GM18870 (cell line): ENCODE measurements around the gene TMEM176B.
"Not testable (repeated sequence)": the region's sequence is repeated elsewhere in the genome, so short reads cannot be mapped to it uniquely, and the experiment has no call there.

Experiments used
- ATAC-seq: cut with Tn5 transposase; IDR thresholded peaks from one replicate; pipeline ENCODE4 v1.9.1; 2021; ENCODE audit warnings: moderate library complexity; ENCODE audit not compliant: unreplicated experiment

TMEM176B gene

DNA sequence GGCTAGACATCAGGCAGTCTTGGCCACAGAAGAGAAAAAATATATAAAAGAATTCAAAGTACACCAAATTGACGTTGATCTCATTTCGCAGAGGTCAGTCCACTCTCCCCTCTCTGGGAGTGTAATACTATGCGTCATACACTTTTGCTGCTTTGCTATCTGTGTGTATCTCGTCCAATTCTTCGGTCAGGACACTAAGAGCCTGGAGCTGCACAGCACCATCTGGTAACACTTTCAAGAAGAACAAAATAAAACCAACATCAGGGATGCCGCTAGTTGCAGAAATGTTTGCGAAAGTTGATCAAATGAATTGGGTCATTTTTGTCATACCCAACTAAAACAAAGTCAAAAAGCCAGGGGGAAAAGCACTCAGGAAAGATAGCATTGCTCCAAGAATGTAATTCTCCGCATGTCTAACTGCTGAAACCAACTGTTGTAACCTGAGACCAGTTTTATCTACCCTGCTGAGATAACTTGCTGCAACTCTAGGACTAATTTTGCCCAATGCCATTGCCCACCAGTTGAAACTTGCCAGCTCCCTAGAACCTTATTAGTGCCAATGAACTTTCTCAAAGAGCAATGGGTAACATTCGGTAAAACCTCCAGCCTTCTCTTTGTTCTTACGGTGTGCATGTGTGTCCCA is 23.4 kb upstream of the TMEM176B start:
- no peak for ATAC-seq

DNA sequence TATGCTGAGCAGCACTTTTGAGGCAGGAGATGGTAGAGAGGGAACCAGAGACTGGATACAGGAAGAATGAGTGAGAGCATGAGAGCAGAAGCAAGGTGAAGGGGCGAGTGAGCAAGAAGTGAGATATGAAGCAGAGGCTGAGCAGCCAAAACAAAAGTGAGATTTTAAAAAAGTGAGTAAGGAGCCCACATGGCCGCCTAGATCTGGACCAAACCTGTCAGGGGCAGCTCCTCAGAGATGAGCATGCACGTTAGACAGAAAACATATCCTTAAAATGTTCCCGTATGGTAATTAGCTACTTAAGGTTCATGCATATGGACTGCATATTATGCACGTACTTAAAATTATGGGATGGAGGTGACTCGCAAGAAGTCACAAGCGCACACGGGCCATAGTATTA is 22.9 kb upstream of the TMEM176B start:
- ATAC-seq = no peak

DNA sequence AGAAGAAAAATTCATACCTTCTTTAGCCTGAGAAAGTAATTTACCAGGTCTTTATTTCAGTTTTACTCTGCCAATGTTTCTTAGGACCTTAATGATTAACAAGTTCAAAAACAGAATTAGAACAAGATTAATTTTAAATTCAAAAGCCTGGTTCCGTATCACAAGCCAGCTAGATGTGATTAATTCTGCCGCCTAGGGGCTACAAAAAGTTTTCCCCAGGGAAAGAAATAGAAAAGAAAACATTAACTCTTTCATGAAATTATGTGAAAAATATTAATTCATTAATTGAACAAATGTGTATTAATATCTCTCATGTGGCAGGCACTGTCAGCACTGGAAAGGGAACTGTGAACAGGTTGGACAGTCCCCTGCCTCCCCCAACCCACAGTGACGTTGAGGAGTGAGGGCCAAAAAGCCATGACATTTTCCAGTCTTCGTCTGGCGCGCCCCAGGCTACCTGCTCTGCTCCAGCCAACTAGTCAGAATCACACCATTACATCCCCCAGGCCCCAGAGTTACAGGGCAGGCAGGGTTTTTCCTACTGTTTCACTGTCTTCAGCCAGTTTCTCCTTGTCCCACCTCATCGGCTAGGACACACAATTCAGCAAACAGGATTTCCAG is 20.5 kb upstream of the TMEM176B start:
- no peak for ATAC-seq

DNA sequence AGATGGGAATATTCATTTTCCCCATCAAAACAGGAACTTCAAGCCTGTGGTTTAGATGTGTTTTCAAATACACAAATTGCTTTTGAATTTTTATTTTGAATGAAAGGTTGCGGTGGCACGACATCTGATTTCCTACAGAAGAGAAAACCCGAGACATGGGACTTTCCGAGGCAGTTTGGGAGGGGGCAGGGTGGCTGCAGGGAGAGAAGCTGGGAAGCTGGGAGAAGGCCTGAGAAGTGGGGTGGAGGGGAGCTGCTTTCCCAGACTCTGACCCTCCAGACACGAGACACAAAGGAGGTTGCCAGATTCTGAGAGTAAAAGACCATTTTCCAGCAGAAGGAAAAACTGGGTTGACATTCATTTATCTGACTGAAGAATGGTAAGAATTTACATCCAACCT is 20.0 kb upstream of the TMEM176B start:
- no peak for ATAC-seq

DNA sequence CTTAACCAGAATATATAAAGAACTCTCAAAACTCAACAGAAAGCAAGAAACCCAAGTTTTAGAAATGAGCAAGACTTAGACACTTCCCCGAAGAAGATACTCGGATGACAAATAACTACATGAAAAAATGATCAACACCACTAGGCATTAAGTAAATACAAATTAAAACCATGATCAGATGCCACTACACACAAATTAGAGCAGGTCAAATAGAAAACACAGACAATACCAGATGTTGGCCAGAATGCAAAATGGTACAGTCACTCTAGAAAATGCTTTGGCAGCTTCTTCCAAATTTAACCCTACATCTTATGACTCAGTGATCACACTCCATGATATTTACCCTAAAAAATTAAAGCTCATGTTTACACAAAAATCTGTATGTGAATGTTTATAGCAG is 18.8 kb upstream of the TMEM176B start:
- ATAC-seq = no peak

DNA sequence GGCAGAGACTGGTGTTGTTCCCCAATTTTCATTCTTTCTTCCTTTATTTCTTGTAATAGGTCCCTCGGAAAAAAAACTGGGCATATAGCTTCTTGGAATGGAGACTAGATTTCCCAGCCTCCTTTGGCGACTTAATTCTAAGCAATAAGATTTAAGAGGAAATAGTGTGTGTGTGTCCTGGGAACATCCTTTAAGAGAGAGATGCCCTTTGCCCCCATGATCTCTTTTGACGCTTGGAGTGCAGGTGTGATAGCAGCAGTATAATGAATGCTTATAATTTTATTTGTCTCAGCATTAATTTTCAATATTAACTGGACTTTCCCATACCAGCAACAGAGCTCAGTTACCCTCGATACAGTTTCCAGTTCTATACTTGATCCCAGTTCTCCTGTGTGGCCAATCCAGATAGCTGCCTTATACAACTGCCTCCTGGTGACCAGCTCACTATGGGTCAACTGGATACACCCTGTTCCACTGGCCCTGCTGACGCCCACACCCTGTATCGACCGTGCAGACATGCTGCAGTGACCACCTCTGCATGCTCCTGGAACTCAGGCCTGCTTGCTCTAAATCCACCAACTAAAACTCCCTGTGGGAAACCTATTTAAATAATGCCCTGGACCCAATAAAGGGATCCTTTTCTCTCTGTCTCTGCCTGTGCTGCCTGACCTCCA is 14.3 kb upstream of the TMEM176B start:
- no peak for ATAC-seq

DNA sequence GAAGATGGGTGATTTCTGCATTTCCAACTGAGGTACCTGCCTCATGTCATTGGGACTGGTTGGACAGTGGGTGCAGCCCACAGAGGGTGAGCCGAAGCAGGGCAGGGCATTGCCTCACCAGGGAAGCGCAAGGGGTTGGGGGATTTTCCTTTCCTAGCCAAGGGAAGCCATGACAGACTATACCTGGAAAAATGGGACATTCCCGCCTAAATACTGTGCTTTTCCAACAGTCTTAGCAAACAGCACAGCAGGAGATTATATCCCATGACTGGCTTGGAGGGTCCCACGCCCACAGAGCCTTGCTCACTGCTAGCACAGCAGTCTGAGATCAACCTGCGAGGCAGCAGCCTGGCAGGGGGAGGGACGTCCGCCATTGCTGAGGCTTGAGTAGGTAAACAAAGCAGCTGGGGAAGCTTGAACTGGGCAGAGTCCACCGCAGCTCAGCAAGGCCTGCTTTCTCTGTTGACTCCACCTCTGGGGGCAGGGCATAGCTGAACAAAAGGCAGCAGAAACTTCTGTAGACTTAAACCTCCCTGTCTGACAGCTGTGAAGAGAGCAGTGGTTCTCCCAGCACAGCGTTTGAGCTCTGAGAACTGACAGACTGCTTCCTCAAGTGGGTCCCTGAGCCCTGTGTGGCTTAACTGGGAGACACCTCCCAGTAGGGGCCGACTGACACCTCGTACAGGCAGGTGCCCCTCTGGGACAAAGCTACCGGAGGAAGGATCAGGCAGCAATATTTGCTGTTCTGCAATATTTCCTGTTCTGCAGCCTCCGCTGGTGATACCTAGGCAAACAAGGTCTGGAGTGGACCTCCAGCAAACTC is 7.7 kb upstream of the TMEM176B start:
- ATAC-seq = not testable (repeated sequence)

DNA sequence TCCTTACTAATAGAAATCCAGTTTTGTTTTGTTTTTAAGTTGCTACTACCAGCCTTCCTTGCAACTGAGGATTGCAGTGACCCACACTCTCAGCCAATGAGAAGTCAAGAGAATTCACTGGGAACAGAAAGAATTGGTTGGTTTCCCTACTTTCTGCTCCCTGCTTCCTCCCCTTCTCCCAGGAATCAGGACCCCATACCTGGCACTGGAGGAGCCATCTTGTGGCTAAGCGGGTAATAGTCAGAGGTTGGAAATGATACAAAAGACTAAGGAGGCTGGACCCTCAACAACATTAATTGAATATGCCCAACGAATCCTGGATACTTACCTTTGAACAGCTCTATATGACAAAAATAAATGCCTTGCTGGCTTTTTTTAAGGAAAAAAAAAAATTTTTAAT is 6.7 kb upstream of the TMEM176B start:
- no peak for ATAC-seq

DNA sequence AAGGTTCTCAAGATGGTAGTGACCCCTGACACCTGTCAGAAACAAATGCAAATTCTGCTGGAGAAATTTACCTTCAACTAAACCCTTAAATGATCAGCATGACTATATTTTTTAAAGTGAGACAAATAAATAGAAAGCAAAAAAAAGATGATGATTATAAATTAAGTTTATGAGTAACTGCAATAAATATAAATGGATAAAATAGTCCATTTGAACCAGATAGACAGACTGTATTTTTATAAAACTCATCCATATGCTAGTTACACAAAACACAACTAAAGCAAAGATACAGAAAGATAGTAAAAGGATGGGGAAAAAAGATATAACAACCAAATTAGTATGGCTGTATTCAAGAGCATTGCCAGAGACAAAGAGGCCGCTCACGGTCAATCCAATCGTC is 6.3 kb upstream of the TMEM176B start:
- no peak for ATAC-seq

DNA sequence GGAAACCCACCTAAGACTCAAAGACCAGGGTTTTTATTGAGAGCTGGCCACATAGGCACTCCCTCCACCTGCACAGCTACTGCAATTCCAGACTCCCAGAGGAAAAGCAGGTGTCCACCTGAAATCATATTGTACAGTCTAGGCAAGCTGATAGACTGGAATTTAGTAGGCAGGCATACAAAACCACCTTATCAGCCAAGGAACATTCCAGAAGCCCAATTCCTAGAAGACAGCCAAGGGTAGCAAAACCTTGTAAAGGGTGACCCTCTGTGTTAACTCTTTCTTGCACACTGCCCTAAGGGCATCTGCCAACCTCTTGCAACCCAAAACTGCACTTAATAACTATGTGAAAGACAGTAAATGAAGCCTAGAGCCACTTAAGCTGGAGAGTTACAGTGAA is 5.7 kb upstream of the TMEM176B start:
- ATAC-seq = no peak

DNA sequence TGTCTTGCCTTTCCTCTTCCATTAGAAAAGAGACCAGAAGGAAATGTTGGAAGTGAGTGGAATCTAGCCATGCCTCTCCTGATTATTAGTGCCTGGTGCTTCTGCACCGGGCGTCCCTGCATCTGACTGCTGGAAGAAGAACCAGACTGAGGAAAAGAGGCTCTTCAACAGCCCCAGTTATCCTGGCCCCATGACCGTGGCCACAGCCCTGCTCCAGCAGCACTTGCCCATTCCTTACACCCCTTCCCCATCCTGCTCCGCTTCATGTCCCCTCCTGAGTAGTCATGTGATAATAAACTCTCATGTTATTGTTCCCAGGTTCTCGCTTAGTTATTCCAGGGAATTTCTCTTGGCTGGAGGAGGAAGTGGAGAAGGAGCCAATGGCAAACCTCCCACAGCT is 4.6 kb upstream of the TMEM176B start:
- ATAC-seq = no peak

DNA sequence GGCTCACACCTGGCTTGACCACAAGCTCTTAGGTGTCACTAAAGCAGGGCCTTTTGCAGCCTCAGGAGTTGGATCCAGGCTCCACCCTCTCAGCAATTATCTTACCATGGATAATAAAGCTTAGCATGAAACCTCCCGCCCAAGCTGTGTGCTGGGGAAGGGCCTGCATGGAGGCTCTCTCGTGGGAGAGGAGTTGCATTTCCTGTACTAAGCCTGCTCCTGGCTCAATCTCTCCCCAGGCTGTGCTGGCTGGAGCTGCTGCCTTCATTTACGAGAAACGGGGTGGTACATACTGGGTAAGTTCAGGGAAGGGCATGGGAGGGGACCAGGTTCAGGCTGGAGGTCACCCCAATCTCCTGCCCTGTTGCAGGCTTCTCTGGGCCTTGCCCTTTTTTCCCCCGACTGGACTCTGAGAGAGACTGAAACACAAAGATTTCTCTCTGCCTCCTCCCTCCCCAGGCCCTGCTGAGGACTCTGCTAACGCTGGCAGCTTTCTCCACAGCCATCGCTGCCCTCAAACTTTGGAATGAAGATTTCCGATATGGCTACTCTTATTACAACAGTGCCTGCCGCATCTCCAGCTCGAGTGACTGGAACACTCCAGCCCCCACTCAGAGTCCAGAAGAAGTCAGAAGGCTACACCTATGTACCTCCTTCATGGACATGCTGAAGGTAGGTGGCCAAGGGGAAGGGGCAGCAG is 3.1 kb upstream of the TMEM176B start:
- ATAC-seq = no peak

DNA sequence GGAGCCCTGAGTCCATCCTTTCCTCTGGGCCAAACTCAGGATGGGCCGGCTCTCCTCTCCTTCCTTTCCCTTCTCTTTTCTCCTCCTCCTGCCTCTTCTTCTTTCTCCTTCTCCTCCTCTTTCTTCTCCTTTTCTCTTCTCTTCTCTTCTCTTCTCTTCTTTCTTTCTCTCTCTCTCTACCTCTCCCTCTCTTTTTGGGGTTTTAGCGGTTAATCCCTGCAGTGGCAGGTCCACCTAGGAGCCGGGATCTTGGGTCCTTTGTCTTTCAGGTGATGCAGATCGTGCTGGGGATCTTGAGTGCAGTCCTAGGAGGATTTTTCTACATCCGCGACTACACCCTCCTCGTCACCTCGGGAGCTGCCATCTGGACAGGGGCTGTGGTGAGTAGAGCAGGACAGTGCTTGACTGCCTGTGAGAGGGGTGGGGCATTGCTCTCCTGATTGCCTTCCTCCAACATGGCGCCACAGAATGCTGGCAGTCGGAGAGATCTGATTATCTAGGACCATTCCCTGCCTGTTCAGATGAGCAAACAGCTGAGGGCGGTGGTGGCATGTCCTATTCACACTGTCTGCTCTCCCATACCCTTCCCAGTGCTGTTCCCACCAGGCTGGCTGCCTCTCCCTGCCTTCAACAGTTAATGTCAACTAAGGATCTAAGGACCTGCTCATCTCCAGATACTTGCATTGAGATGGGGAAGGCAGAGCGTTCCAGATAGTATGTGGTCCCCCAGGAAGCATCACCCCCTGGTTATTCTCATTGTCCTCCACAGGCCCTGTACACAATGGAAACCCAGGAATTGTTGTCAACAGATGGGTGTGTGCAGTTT is 2.0 kb upstream of the TMEM176B start:
- no peak for ATAC-seq

DNA sequence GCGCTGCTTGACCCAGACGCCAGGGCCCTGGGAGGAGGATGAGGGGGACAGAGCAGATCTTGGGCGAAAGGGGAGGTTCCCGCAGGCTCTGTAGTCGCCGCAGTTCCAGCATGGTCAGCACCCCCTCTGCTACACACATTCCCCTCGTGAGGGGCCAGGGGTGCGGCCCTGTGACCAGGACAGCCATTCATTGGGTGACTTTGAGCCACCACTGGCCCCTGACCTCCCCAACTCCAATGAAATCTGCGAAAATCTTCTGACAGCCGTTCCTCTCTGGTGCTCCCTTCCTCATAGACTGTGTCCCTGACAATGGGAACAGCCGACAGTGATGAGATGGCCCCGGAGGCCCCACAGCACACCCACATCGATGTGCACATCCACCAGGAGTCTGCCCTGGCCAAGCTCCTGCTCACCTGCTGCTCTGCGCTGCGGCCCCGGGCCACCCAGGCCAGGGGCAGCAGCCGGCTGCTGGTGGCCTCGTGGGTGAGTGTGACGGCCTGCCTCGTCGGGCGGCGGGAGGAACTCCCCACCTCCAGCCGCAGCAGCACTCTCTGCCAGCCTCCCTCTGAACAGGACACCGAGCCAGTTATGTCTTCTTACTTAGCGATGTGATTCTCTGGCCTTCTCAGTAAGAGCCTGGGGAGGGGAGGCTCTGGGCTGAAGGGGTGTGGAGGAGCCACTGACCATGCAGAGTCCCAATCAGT is 1.2 kb upstream of the TMEM176B start:
- no peak for ATAC-seq

DNA sequence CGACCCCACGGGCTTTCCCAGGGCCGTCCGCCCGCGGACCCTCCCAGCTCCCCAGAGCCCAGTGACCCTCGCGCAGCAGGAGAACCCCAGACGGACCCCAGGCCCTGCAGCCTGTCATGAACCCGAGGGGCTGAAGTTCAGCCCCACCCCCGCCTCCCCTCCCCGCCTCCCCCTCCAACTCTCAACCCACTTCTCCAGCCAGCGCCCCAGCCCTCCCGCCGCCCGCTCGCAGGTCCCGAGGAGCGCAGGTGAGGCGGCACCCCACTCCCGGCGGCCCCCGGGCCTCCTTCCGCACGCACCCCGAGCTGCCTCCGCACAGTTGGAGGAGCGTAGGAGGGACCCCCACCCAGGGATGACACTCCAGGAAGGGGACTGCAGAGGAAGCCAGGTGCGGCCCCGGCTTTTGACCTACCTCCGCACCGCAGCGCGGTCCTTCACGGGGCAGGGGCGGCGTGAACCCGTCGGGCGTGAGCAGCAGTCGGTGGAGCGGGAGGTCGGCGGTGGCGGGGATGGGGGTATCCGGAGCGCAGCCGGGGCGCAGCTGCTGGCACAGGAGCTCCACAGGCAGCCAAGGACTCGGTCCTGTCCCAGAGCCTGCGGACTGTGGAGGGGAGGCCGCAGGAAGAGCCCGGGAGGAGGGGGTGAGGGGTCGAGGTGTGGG is 547 bp upstream of the TMEM176B start, which contains the start of gene TMEM176A:
TMEM176A (plus strand) TSS at position 189 of the 661 bp plus-strand sequence. CDS start 782 bp downstream, outside the sequence.
- ATAC-seq = no peak

DNA sequence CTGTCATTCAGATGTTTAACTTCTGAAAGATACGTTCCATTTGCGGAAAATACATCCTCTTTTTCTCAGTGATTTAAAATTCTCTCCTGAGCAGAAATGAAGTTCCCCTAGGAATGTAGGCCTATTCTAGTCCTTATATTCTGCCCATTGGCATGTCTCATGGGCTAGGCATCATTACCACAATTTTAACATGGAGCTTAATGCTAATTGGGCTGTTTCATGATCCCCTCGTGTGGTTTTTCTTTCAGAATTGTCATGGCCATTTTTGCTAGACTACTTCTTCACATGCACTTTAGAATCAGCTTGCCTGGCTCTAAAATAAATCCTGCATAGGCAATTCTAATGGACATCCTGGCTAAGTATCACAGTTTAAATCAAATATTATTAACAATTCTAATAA is 1.0 kb downstream of the TMEM176B start:
- no peak for ATAC-seq

DNA sequence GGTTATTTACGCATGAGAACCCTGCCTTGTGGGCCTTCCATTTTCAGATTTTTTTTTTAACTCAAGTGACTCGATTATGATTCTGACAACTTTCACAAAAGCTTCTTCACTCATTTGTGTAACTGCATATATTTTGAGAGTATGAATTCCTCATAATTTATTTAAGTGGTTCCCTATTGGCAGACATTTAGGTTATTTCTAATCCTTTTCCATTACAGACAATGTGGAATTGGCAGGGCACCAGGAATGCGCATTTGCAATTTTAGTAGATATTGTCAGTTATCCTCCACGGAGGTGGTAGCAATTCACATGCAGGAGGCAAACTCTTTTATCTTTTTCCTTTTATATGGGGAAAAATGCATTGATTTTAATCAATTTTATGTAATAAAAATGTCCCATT is 2.5 kb downstream of the TMEM176B start:
- no peak for ATAC-seq

DNA sequence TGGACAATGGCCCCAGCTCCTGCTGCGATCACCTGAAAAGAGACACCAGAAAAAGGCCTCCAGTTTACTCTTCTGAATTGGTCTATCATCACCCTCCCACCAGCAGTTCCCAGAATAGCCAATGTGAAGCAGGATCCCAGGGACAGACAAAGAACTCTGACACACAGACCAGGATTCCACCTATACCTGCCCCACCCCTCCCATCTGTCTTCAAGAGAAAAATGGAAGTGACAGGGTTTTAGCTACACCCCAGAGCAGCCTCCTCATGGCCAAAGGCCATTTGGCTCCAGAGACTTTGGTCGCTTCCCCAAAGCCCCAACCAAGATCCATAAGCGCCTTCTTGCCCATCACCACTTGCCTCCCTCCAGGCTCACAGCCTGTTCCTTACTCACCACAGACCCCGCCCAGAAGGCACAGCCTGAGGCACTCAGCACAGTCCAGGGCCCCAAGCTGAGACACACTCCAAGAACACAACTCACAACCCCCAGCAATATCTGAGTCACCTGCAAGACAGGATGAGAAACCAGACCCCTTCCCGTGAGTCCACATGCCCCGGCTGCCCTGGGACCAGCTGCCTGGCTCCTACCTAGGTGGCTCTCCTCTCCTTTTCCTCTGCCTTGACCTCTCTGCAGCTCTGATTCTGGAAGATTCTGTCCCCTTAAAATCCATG is 6.5 kb downstream of the TMEM176B start:
- no peak for ATAC-seq
